HepG2 (cell line): ENCODE data around the gene CDK2AP2. TPM values are rescaled to one million over a fixed set of nuclear protein-coding genes. Genes with fewer than 3 reads are reported as not detected.

Source experiments
- ASH2L ChIP-seq: fragments of 300-600, 200-600 bp; sonication (generic); IDR thresholded peaks from 2 replicates; pipeline ENCODE4 v1.7.0; 2017; ENCODE audit warnings: low read depth, mild to moderate bottlenecking, moderate library complexity, mixed read lengths, low read length; ENCODE audit not compliant: insufficient read length
- FOXJ3 ChIP-seq: sonication (generic); formaldehyde crosslinking; IDR thresholded peaks from 2 replicates; pipeline ENCODE4 v1.4.0; 2020; ENCODE audit warnings: missing genetic modification reagents, mild to moderate bottlenecking, borderline replicate concordance
- HMG20A ChIP-seq: IDR thresholded peaks from 2 replicates; pipeline ENCODE4 v1.6.1; 2016; ENCODE audit warnings: borderline replicate concordance
- MYPOP ChIP-seq: sonication (generic); formaldehyde crosslinking; IDR thresholded peaks from 2 replicates; pipeline ENCODE4 v1.8.1; 2023; ENCODE audit warnings: mild to moderate bottlenecking, moderate library complexity, missing genetic modification reagents
- TERF1 ChIP-seq: sonication (generic); formaldehyde crosslinking; IDR thresholded peaks from 2 replicates; pipeline ENCODE4 v1.8.0; 2022; ENCODE audit warnings: mild to moderate bottlenecking, missing genetic modification reagents, moderate library complexity
- TMF1 ChIP-seq: sonication (generic); formaldehyde crosslinking; IDR thresholded peaks from 2 replicates; pipeline ENCODE4 v1.8.1; 2022; ENCODE audit warnings: low read depth, missing genetic modification reagents
- UBTF ChIP-seq: sonication (generic); formaldehyde crosslinking; IDR thresholded peaks from 2 replicates; pipeline ENCODE4 v1.4.0; 2020; ENCODE audit warnings: mild to moderate bottlenecking, missing genetic modification reagents
- ZNF10 ChIP-seq: sonication (generic); formaldehyde crosslinking; IDR thresholded peaks from 2 replicates; pipeline ENCODE4 v1.4.0; 2020; ENCODE audit warnings: mild to moderate bottlenecking, low read depth, missing genetic modification reagents, borderline replicate concordance
- ZNF281 ChIP-seq: sonication (generic); formaldehyde crosslinking; IDR thresholded peaks from 2 replicates; pipeline ENCODE4 v1.4.0; 2020; ENCODE audit warnings: missing genetic modification reagents, borderline replicate concordance
- ZNF296 ChIP-seq: sonication (generic); formaldehyde crosslinking; conservative IDR thresholded peaks from 2 replicates; pipeline ENCODE4 v1.5.0; 2020; ENCODE audit warnings: mild to moderate bottlenecking, missing genetic modification reagents
- ZNF547 ChIP-seq: sonication (generic); formaldehyde crosslinking; IDR thresholded peaks from 2 replicates; pipeline ENCODE4 v1.5.1; 2020; ENCODE audit warnings: mild to moderate bottlenecking, missing genetic modification reagents
- ZNF562 ChIP-seq: sonication (generic); formaldehyde crosslinking; IDR thresholded peaks from 2 replicates; pipeline ENCODE4 v1.8.0; 2022; ENCODE audit warnings: missing genetic modification reagents, borderline replicate concordance
- ZNF639 ChIP-seq: conservative IDR thresholded peaks from 2 replicates; pipeline ENCODE4 v1.6.1; 2018; ENCODE audit warnings: missing genetic modification reagents
- polyA plus RNA-seq, 8 experiments: library from polyadenylated mRNA; depleted of rRNA in 3 of 8; stranded (reverse) in 7 of 8; unstranded in 1 of 8; fragments of >200 nt; fragmentation: Illumina TruSeq in 4 of 8; extraction: Trizol in 4 of 8; gene quantifications; 2 replicates each; pipeline versions ENCODE4 v1.2.1 to v1.2.3, GENCODE V29; 2011 to 2016; ENCODE audit warnings: low read depth in 4 of 8, missing spikeins in 1 of 8, mixed read lengths in 1 of 8; ENCODE audit not compliant: insufficient read depth in 1 of 8
- total RNA-seq, 5 experiments: library from RNA; depleted of rRNA; stranded (reverse); fragments of >200 nt; fragmentation: Illumina TruSeq; extraction: Trizol; gene quantifications; 2 replicates each; pipeline ENCODE4 v1.2.3, GENCODE V29; 2016; ENCODE audit warnings: low read depth in 1 of 5

The CDK2AP2 gene
- total and polyA plus RNA-seq, 2 of the 13 experiments (the other 11 are each of a cell fraction or from before 2014, with no cell fraction given): 15.0 to 23.2 TPM

GRCh38 chr11:67482827-67483798 lies 24.8 kb downstream of the CDK2AP2 start, which contains the start of gene AIP (continued):
- peak; percentile 95 for TF ChIP-seq MYPOP (CRISPR knock-in tag)
- no peak; the same call in 1 of the 2 replicates for TF ChIP-seq UBTF
- peak; percentile 64; the same call in 1 of the 2 replicates for TF ChIP-seq ZNF281 (CRISPR knock-in tag)
- peak; percentile 80 for TF ChIP-seq ZNF639 (CRISPR knock-in tag)
- no peak for TF ChIP-seq ZNF10 (CRISPR knock-in tag)
- no peak for TF ChIP-seq FOXJ3 (CRISPR knock-in tag)
- TF ChIP-seq ZNF296 (CRISPR knock-in tag): no peak
- peak; percentile 98 for TF ChIP-seq TMF1 (CRISPR knock-in tag)
- TF ChIP-seq ZNF562 (CRISPR knock-in tag): peak; percentile 54; the same call in 1 of the 2 replicates
- no peak; the same call in 1 of the 2 replicates for TF ChIP-seq HMG20A (CRISPR knock-in tag)
- no peak for TF ChIP-seq TERF1 (CRISPR knock-in tag)
- peak; percentile 59 for TF ChIP-seq ASH2L
- peak; percentile 99 for TF ChIP-seq ZNF547
